ENCODE data around the gene KLHL20. TPM values are rescaled to one million over a fixed set of nuclear protein-coding genes. Genes with fewer than 3 reads are reported as not detected.
A peak's percentile ranks its signal among the peaks of the same experiment; 100 is the strongest.
"Not testable (repeated sequence)": the region's sequence is repeated elsewhere in the genome, so short reads cannot be mapped to it uniquely, and the experiment has no call there.

KLHL20 gene
- total and polyA plus RNA-seq, 2 of the 13 experiments (the other 11 are each of a cell fraction or from before 2014, with no cell fraction given): 7.4 to 14.3 TPM

- TF ChIP-seq GRHL1 (CRISPR knock-in tag; conservative IDR thresholded peaks at IDR 0.05) (no peak), NFE2L1 (CRISPR knock-in tag; IDR thresholded peaks at IDR 0.05; ENCODE audit: borderline replicate concordance) (no peak), ZNF331 (CRISPR knock-in tag; IDR thresholded peaks at IDR 0.05) (no peak), HMGA1 (CRISPR knock-in tag; conservative IDR thresholded peaks at IDR 0.05) (no peak), RCOR2 (CRISPR knock-in tag; IDR thresholded peaks at IDR 0.05) (no peak), ZBTB40 (IDR thresholded peaks at IDR 0.05) (no peak), ZBTB40 (CRISPR knock-in tag; IDR thresholded peaks at IDR 0.05) (no peak), MYPOP (CRISPR knock-in tag; IDR thresholded peaks at IDR 0.05) (peak; percentile 97)
These were observed 45.3 kb upstream of the KLHL20 start, which contains the start of gene ANKRD45 (continued) for GRCh38 chr1:173669491-173669941.

GRCh38 chr1:173674496-173674895 lies 40.3 kb upstream of the KLHL20 start:
- peaks cover 1 to 23% of the 10 kb centered on the region in 2 experiments; a peak in 3 of 5 replicates for H3K27me3 ChIP-seq (ENCODE audit: control insufficient read depth in 1 of 2, insufficient read depth in 2 of 2, low read length in 2 of 2)
- H3K4me1 ChIP-seq (ENCODE audit: insufficient read depth, low read length); H4K20me1 ChIP-seq (ENCODE audit: insufficient read depth, low read length); H3K27ac ChIP-seq (ENCODE audit: extremely low read length, insufficient read depth, low read length); H3K9ac ChIP-seq (ENCODE audit: insufficient read depth, low read depth, low read length); H3K4me2 ChIP-seq (ENCODE audit: low read depth, low read length); H3K9me3 ChIP-seq (ENCODE audit: low read length); H2AFZ ChIP-seq (ENCODE audit: low read length); POLR2A ChIA-PET; H3K36me3 ChIP-seq (replicated peaks in 1 of 2; ENCODE audit: control insufficient read depth in 1 of 2, insufficient read depth in 2 of 2, low read length in 2 of 2); DNase-seq (ENCODE audit: low spot score); ATAC-seq; FAIRE-seq; H3K4me3 ChIP-seq (replicated peaks in 1 of 3; ENCODE audit: insufficient read depth in 1 of 3, low read depth in 2 of 3, low read length in 3 of 3); BruUV-seq (replicated peaks); CTCF ChIA-PET (ENCODE audit: low intra/inter-chr PET ratio, low total read pairs); in situ Hi-C loops (cut with HindIII; ENCODE audit: extremely low pct_ligation_motif_present, low pct_unique_long_range_greater_than_20kb); intact Hi-C loops (cut with micrococcal nuclease; ENCODE audit: unreplicated experiment); H3K79me2 ChIP-seq (ENCODE audit: insufficient read depth, low read length): not testable (repeated sequence)
- WGBS (ENCODE audit: low lambda C conversion rate): 24% methylated on average over 2 of the region's 2 CpGs

Data from HepG2 (cell line).